Measurements from ENCODE around the gene ITLN1. TPM values are rescaled to one million over a fixed set of nuclear protein-coding genes. Genes with fewer than 3 reads are reported as not detected.

The ITLN1 gene
- total RNA-seq, 2 experiments from 2014 or later: not detected

DNA sequence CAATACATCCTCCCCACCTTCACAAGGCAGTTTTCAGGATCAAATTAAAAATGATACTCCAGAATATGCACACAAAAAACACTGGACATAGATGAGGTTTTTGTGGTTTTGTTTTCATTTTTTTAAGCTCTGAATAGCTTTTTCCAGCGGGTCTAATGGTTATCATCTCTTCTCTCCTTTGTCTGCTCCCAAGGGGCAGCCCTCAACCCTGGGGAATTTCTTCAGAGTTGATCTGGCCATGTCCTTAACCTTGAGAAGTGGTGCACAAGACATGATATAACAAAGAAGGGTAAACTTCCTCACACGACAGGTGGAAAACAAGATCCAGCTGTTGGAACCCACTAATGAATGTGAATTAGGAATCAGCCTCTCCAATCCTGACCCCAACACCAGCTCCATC, 20.8 kb downstream of the ITLN1 start:
- TF ChIP-seq, protein P1, sequence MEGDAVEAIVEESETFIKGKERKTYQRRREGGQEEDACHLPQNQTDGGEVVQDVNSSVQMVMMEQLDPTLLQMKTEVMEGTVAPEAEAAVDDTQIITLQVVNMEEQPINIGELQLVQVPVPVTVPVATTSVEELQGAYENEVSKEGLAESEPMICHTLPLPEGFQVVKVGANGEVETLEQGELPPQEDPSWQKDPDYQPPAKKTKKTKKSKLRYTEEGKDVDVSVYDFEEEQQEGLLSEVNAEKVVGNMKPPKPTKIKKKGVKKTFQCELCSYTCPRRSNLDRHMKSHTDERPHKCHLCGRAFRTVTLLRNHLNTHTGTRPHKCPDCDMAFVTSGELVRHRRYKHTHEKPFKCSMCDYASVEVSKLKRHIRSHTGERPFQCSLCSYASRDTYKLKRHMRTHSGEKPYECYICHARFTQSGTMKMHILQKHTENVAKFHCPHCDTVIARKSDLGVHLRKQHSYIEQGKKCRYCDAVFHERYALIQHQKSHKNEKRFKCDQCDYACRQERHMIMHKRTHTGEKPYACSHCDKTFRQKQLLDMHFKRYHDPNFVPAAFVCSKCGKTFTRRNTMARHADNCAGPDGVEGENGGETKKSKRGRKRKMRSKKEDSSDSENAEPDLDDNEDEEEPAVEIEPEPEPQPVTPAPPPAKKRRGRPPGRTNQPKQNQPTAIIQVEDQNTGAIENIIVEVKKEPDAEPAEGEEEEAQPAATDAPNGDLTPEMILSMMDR (IDR thresholded peaks at IDR 0.05): no peak
- H3K4me1 Mint-ChIP-seq (ENCODE audit: low read depth): peaks cover 25% of the 10 kb centered on the region
- H3K27ac ChIP-seq (ENCODE audit: low read depth in 1 of 2, low read length in 2 of 2): no peak overlapping the region
- no peaks in the 10 kb centered on the region for H3K36me3 ChIP-seq (ENCODE audit: insufficient read depth, low read length)
- H3K27me3 Mint-ChIP-seq: no peaks in the 10 kb centered on the region
- H3K4me3 ChIP-seq (ENCODE audit: low read length): no peak overlapping the region
- H3K27me3 ChIP-seq (ENCODE audit: control insufficient read depth in 1 of 2, insufficient read depth in 2 of 2, low read length in 2 of 2): no peaks in the 10 kb centered on the region
- H3K9me3 Mint-ChIP-seq: no peaks in the 10 kb centered on the region
- peaks cover 15% of the 10 kb centered on the region for H3K4me1 ChIP-seq (ENCODE audit: insufficient read depth, low read length)
- ATAC-seq (ENCODE audit: poor library complexity) (no peak), DNase-seq (no peak)
- no peaks in the 10 kb centered on the region for H3K9me3 ChIP-seq (ENCODE audit: control insufficient read depth in 1 of 2, insufficient read depth in 1 of 2, low read length in 2 of 2)
- CTCF ChIA-PET: interaction anchor here (0.7 kb wide), 1 partner anchor 10 kb away, joined by 3 read pairs; no protein-coding TSS in a partner anchor
- POLR2A ChIA-PET: no interaction called here
- H3K4me3 Mint-ChIP-seq: no peak overlapping the region
- H3K27ac Mint-ChIP-seq: no peak overlapping the region
- intact Hi-C loops (cut with DNase I, micrococcal nuclease): no loop called here
- no peaks in the 10 kb centered on the region for H3K36me3 Mint-ChIP-seq (ENCODE audit: low read depth)

DNA sequence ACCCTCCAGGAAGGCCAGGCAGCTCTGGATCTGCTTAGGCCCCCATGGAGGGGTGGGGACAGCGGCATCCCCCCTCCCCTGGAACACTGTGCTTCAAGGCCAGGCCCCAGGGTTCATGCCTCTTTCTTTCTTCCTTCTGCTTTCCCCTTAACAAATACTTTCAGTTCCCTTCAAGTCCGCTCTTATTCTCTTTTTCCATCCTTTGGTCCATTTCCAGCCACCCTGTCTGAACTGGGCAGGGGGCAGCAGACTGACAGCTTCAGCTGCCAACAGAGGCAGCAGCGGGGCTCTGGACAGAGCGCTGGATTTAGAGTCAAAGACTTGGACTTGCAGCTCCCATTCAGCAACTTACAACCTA, 21.2 kb downstream of the ITLN1 start:
- DNase-seq (peak in 1 of 14 experiments; percentile 8), ATAC-seq (ENCODE audit: poor library complexity) (no peak)
- Mint-ChIP-seq H3K27me3 (no peaks in the 10 kb centered on the region), H3K4me1 (ENCODE audit: low read depth) (peaks cover 25% of the 10 kb centered on the region), H3K36me3 (ENCODE audit: low read depth) (no peaks in the 10 kb centered on the region), H3K4me3 (no peak overlapping the region), H3K9me3 (no peaks in the 10 kb centered on the region), H3K27ac (no peak overlapping the region)
- Histone ChIP-seq H3K27ac (ENCODE audit: low read depth in 1 of 2, low read length in 2 of 2) (no peak overlapping the region), H3K36me3 (ENCODE audit: insufficient read depth, low read length) (no peaks in the 10 kb centered on the region), H3K9me3 (ENCODE audit: control insufficient read depth in 1 of 2, insufficient read depth in 1 of 2, low read length in 2 of 2) (no peaks in the 10 kb centered on the region), H3K4me3 (ENCODE audit: low read length) (no peak overlapping the region), H3K4me1 (ENCODE audit: insufficient read depth, low read length) (peaks cover 15% of the 10 kb centered on the region), H3K27me3 (ENCODE audit: control insufficient read depth in 1 of 2, insufficient read depth in 2 of 2, low read length in 2 of 2) (no peaks in the 10 kb centered on the region)
- CTCF ChIA-PET: no interaction called here
- POLR2A ChIA-PET: no interaction called here
- intact Hi-C loops (cut with DNase I, micrococcal nuclease): no loop called here
- TF ChIP-seq, protein P1 (IDR thresholded peaks at IDR 0.05): no peak

DNA sequence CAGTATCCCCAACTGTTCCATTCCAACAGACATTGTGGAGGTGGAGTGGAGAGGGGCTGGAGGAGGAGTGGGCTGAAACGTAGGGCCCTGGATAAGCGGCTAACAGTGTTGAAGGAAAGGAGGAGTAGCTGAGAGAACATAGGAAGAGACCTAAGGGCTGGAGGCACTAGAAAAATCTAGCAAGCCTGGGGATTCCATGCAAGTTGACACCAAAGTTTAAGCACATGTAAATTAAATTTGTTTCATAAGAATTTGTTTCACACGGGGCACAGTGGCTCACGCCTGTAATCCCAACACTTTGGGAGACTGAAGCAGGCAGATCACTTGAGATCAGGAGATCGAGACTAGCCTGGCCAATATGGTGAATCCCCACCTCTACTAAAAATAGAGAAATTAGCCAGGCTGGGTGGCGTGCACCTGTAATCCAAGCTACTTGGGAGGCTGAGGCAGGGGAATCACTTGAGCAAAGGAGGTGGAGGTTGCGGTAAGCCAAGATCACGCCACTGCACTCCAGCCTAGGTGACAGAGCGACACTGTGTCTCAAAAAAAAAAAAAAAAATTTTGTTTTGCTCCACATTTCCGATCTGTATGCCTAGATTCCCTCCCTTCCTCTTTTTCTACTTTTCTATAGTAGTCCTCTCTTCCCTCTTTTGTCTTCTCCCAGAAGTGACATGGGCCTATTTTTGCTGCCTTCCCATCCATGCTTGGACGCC, 21.8 kb downstream of the ITLN1 start:
- Mint-ChIP-seq H3K36me3 (ENCODE audit: low read depth) (no peaks in the 10 kb centered on the region), H3K27me3 (no peaks in the 10 kb centered on the region), H3K9me3 (no peaks in the 10 kb centered on the region), H3K27ac (no peak overlapping the region), H3K4me3 (no peak overlapping the region), H3K4me1 (ENCODE audit: low read depth) (peaks cover 24% of the 10 kb centered on the region)
- H3K9me3 ChIP-seq (ENCODE audit: control insufficient read depth in 1 of 2, insufficient read depth in 1 of 2, low read length in 2 of 2): no peaks in the 10 kb centered on the region
- CTCF ChIA-PET: no interaction called here
- TF ChIP-seq, protein P1 (IDR thresholded peaks at IDR 0.05): no peak
- POLR2A ChIA-PET: no interaction called here
- H3K27ac ChIP-seq (ENCODE audit: low read depth in 1 of 2, low read length in 2 of 2): no peak overlapping the region
- ATAC-seq (ENCODE audit: poor library complexity) (no peak), DNase-seq (peak in 1 of 14 experiments; percentile 31)
- H3K27me3 ChIP-seq (ENCODE audit: control insufficient read depth in 1 of 2, insufficient read depth in 2 of 2, low read length in 2 of 2): no peaks in the 10 kb centered on the region
- H3K4me3 ChIP-seq (ENCODE audit: low read length): no peak overlapping the region
- no peaks in the 10 kb centered on the region for H3K36me3 ChIP-seq (ENCODE audit: insufficient read depth, low read length)
- H3K4me1 ChIP-seq (ENCODE audit: insufficient read depth, low read length): peaks cover 15% of the 10 kb centered on the region
- intact Hi-C loops (cut with DNase I, micrococcal nuclease): no loop called here

Data from CD4-positive, alpha-beta T cell (primary cell).